HepG2 (cell line): ENCODE data around the gene NUP93. TPM values are rescaled to one million over a fixed set of nuclear protein-coding genes. Genes with fewer than 3 reads are reported as not detected.

Experiments used
- ARNTL ChIP-seq: sonication (generic); formaldehyde crosslinking; IDR thresholded peaks from 2 replicates; pipeline ENCODE4 v1.4.0; 2020; ENCODE audit warnings: mild to moderate bottlenecking, missing genetic modification reagents
- CC2D1A ChIP-seq: sonication (generic); formaldehyde crosslinking; IDR thresholded peaks from 2 replicates; pipeline ENCODE4 v1.8.1; 2023; ENCODE audit warnings: mild to moderate bottlenecking, missing genetic modification reagents
- CTCF ChIP-seq: sonication (generic); formaldehyde crosslinking; IDR thresholded peaks from 2 replicates; pipeline ENCODE4 v1.5.0; 2020; ENCODE audit warnings: mild to moderate bottlenecking, missing genetic modification reagents, moderate library complexity
- KDM2A ChIP-seq: sonication (generic); formaldehyde crosslinking; IDR thresholded peaks from 2 replicates; pipeline ENCODE4 v1.4.0; 2020; ENCODE audit warnings: low read depth, missing genetic modification reagents, borderline replicate concordance
- KLF11 ChIP-seq: IDR thresholded peaks from 2 replicates; pipeline ENCODE4 v1.6.1; 2016; ENCODE audit warnings: missing compliant biosample characterization
- MIER3 ChIP-seq: IDR thresholded peaks from 2 replicates; pipeline ENCODE4 v1.6.1; 2016; ENCODE audit warnings: missing compliant biosample characterization, borderline replicate concordance
- NR2F2 ChIP-seq: IDR thresholded peaks from 2 replicates; pipeline ENCODE4 v1.6.1; 2012; ENCODE audit warnings: low read depth, inconsistent platforms, borderline replicate concordance
- RCOR2 ChIP-seq: IDR thresholded peaks from 2 replicates; pipeline ENCODE4 v1.6.1; 2016; ENCODE audit warnings: missing biosample characterization, missing genetic modification reagents
- RXRB ChIP-seq: IDR thresholded peaks from 2 replicates; pipeline ENCODE4 v1.6.1; 2016; ENCODE audit warnings: borderline replicate concordance, missing genetic modification reagents, missing compliant biosample characterization
- SALL1 ChIP-seq: sonication (generic); formaldehyde crosslinking; IDR thresholded peaks from 2 replicates; pipeline ENCODE4 v1.8.0; 2022; ENCODE audit warnings: mild to moderate bottlenecking, missing genetic modification reagents
- SMAD3 ChIP-seq: sonication (generic); formaldehyde crosslinking; IDR thresholded peaks from 2 replicates; pipeline ENCODE4 v1.4.0; 2020; ENCODE audit warnings: missing genetic modification reagents
- SMC3 ChIP-seq: IDR thresholded peaks from 2 replicates; pipeline ENCODE4 v1.6.1; 2011; ENCODE audit warnings: low read length, improper control_type of control experiment
- SNAPC4 ChIP-seq: sonication (generic); formaldehyde crosslinking; IDR thresholded peaks from 2 replicates; pipeline ENCODE4 v1.4.0; 2020; ENCODE audit warnings: mild to moderate bottlenecking, missing genetic modification reagents
- SYNCRIP ChIP-seq: fragments of 200-400 bp; formaldehyde crosslinking; IDR thresholded peaks from 2 replicates; pipeline ENCODE4 v1.6.1; 2018; ENCODE audit warnings: mild to moderate bottlenecking, low read depth, low read length; ENCODE audit not compliant: insufficient read depth
- TCF7 ChIP-seq: sonication (generic); IDR thresholded peaks from 2 replicates; pipeline ENCODE4 v1.6.1; 2016; ENCODE audit warnings: antibody characterized with exemption, low read depth
- XBP1 ChIP-seq: sonication (generic); formaldehyde crosslinking; IDR thresholded peaks from 2 replicates; pipeline ENCODE4 v1.5.0; 2020; ENCODE audit warnings: missing genetic modification reagents
- XRCC5 ChIP-seq: fragments of 200-400 bp; formaldehyde crosslinking; optimal IDR thresholded peaks from 2 replicates; pipeline ENCODE3; 2017; ENCODE audit warnings: mild to moderate bottlenecking, low read length
- ZFY ChIP-seq: sonication (generic); formaldehyde crosslinking; IDR thresholded peaks from 2 replicates; pipeline ENCODE4 v1.4.0; 2020; ENCODE audit warnings: missing genetic modification reagents
- ZMYM2 ChIP-seq: sonication (generic); formaldehyde crosslinking; IDR thresholded peaks from 2 replicates; pipeline ENCODE4 v1.8.0; 2022; ENCODE audit warnings: mild to moderate bottlenecking, missing genetic modification reagents
- ZNF10 ChIP-seq: sonication (generic); formaldehyde crosslinking; IDR thresholded peaks from 2 replicates; pipeline ENCODE4 v1.4.0; 2020; ENCODE audit warnings: mild to moderate bottlenecking, low read depth, missing genetic modification reagents, borderline replicate concordance
- ZNF207 ChIP-seq: fragments of 450-650 bp; IDR thresholded peaks from 2 replicates; pipeline ENCODE4 v1.6.1; 2016; ENCODE audit warnings: antibody characterized with exemption, borderline replicate concordance
- ZNF362 ChIP-seq: sonication (generic); formaldehyde crosslinking; IDR thresholded peaks from 2 replicates; pipeline ENCODE4 v1.4.0; 2020; ENCODE audit warnings: missing genetic modification reagents, mild to moderate bottlenecking, borderline replicate concordance
- ZNF382 ChIP-seq: sonication (generic); formaldehyde crosslinking; IDR thresholded peaks from 2 replicates; pipeline ENCODE4 v1.5.0; 2020; ENCODE audit warnings: missing genetic modification reagents, mild to moderate bottlenecking, borderline replicate concordance
- ZNF75D ChIP-seq: sonication (generic); formaldehyde crosslinking; IDR thresholded peaks from 2 replicates; pipeline ENCODE4 v1.8.1; 2023; ENCODE audit warnings: missing genetic modification reagents, mild to moderate bottlenecking, borderline replicate concordance
- polyA plus RNA-seq, 8 experiments: library from polyadenylated mRNA; depleted of rRNA in 3 of 8; stranded (reverse) in 7 of 8; unstranded in 1 of 8; fragments of >200 nt; fragmentation: Illumina TruSeq in 4 of 8; extraction: Trizol in 4 of 8; gene quantifications; 2 replicates each; pipeline versions ENCODE4 v1.2.1 to v1.2.3, GENCODE V29; 2011 to 2016; ENCODE audit warnings: low read depth in 4 of 8, missing spikeins in 1 of 8, mixed read lengths in 1 of 8; ENCODE audit not compliant: insufficient read depth in 1 of 8
- total RNA-seq, 5 experiments: library from RNA; depleted of rRNA; stranded (reverse); fragments of >200 nt; fragmentation: Illumina TruSeq; extraction: Trizol; gene quantifications; 2 replicates each; pipeline ENCODE4 v1.2.3, GENCODE V29; 2016; ENCODE audit warnings: low read depth in 1 of 5

The NUP93 gene
- total and polyA plus RNA-seq, 2 of the 13 experiments (the other 11 are each of a cell fraction or from before 2014, with no cell fraction given): 58.5 to 140 TPM

- no peak for TF ChIP-seq SNAPC4 (CRISPR knock-in tag)
- TF ChIP-seq RCOR2 (CRISPR knock-in tag): no peak
- TF ChIP-seq ZNF382 (CRISPR knock-in tag): no peak
- no peak for TF ChIP-seq TCF7
- no peak for TF ChIP-seq SMAD3
- TF ChIP-seq MIER3: no peak
- TF ChIP-seq ZFY (CRISPR knock-in tag): no peak
- TF ChIP-seq CC2D1A (CRISPR knock-in tag): no peak
- peak; percentile 27; the same call in 1 of the 2 replicates for TF ChIP-seq RXRB (CRISPR knock-in tag)
- no peak for TF ChIP-seq KDM2A (CRISPR knock-in tag)
- no peak for TF ChIP-seq NR2F2
- TF ChIP-seq KLF11 (CRISPR knock-in tag): no peak
- TF ChIP-seq XBP1: no peak
- no peak for TF ChIP-seq ZNF10 (CRISPR knock-in tag)
- no peak for TF ChIP-seq ARNTL
- TF ChIP-seq CTCF (CRISPR knock-in tag): peak; percentile 53
- TF ChIP-seq SALL1 (CRISPR knock-in tag): peak; percentile 7; the same call in 1 of the 2 replicates
- TF ChIP-seq ZNF207: no peak
- TF ChIP-seq SMC3: peak; percentile 68
- TF ChIP-seq ZNF75D: no peak
- TF ChIP-seq ZNF362 (CRISPR knock-in tag): peak; percentile 79; the same call in 1 of the 2 replicates
- no peak for TF ChIP-seq XRCC5
- TF ChIP-seq ZMYM2 (CRISPR knock-in tag): 0 out of 2 replicates have a peak, but pooled peaks have one; percentile 5
- TF ChIP-seq SYNCRIP: no peak
These were observed 121.9 kb downstream of the NUP93 start (continued) for GRCh38 chr16:56851671-56852400.
